HepG2 (cell line): Measurements from ENCODE around the gene SCAF4. TPM values are rescaled to one million over a fixed set of nuclear protein-coding genes. Genes with fewer than 3 reads are reported as not detected.
"Not testable (repeated sequence)": the region's sequence is repeated elsewhere in the genome, so short reads cannot be mapped to it uniquely, and the experiment has no call there.

ENCODE experiments used
- ATAC-seq: fragments of 200-7000 bp; cut with Tn5 transposase; 3 replicates; pipeline ENCODE4 v1.9.1; 2020; ENCODE audit warnings: mild to moderate bottlenecking, moderate library complexity
- BruUV-seq: library from RNA; stranded (reverse); fragments of 400-500 nt; replicated peaks from 2 replicates; lab custom pipeline; 2021; lab: Mats Ljungman, UMichigan
- CTCF ChIA-PET: fragments of 300-600 bp; formaldehyde crosslinking; extraction: SDS; loops from one replicate; lab custom pipeline; 2021; ENCODE audit warnings: low total read pairs, inconsistent platforms, low intra/inter-chr PET ratio; lab: Yijun Ruan, JAX
- POLR2A ChIA-PET: fragments of 350-600 bp; sonication (Branson Sonifier 250); formaldehyde crosslinking; loops from one replicate; lab custom pipeline; 2020; ENCODE audit warnings: antibody characterized with exemption, inconsistent platforms; lab: Yijun Ruan, JAX
- DNase-seq: peaks from one replicate; pipeline ENCODE4 v3.0.0-alpha.2; 2015; ENCODE audit warnings: low spot score
- FAIRE-seq: peaks from 3 replicates; lab custom pipeline; 2011; peaks lifted over from hg19 to GRCh38; lab: Jason Lieb, UNC
- H2AFZ ChIP-seq: one replicate; pipeline ENCODE4 v1.6.1; 2011; ENCODE audit warnings: low read length, inconsistent platforms
- H3K27ac ChIP-seq: fragments of 300-600 bp; 3 replicates; pipeline ENCODE4 v1.8.0; 2011; ENCODE audit warnings: mixed run types, mild to moderate bottlenecking, mixed read lengths, low read length, inconsistent platforms; ENCODE audit not compliant: insufficient read depth; ENCODE audit errors: extremely low read length
- H3K27me3 ChIP-seq, 2 experiments: fragments of 200-600 bp in 1 of 2; 2 replicates in 1 of 2; 3 replicates in 1 of 2; pipeline versions ENCODE4 v1.6.0 to v1.8.0; 2011; ENCODE audit warnings: low read length in 2 of 2, mild to moderate bottlenecking in 2 of 2, moderate library complexity in 2 of 2, inconsistent platforms in 1 of 2; ENCODE audit not compliant: insufficient read depth in 2 of 2, control insufficient read depth in 1 of 2
- H3K36me3 ChIP-seq, 2 experiments: fragments of 200-600 bp in 1 of 2; replicated peaks in 1 of 2; 2 replicates in 1 of 2; 3 replicates in 1 of 2; pipeline versions ENCODE4 v1.5.1 to v1.8.0; 2011; ENCODE audit warnings: low read length in 2 of 2, inconsistent platforms in 1 of 2; ENCODE audit not compliant: insufficient read depth in 2 of 2, control insufficient read depth in 1 of 2
- H3K4me1 ChIP-seq: 2 replicates; pipeline ENCODE4 v1.5.1; 2012; ENCODE audit warnings: low read length, inconsistent platforms; ENCODE audit not compliant: insufficient read depth
- H3K4me2 ChIP-seq: 2 replicates; pipeline ENCODE4 v1.6.0; 2011; ENCODE audit warnings: low read depth, low read length, inconsistent platforms
- H3K4me3 ChIP-seq, 3 experiments: fragments of 200-600 bp in 1 of 3; sonication (generic), shearing (Covaris generic) in 1 of 3; replicated peaks in 1 of 3; 2 replicates each; pipeline ENCODE4 v1.5.1; 2011 to 2016; ENCODE audit warnings: low read length in 3 of 3, inconsistent platforms in 2 of 3, low read depth in 2 of 3, mild to moderate bottlenecking in 2 of 3, control low read depth in 1 of 3, mixed read lengths in 1 of 3; ENCODE audit not compliant: insufficient read depth in 1 of 3
- H3K79me2 ChIP-seq: one replicate; pipeline ENCODE4 v1.6.1; 2011; ENCODE audit warnings: low read length, inconsistent platforms; ENCODE audit not compliant: insufficient read depth
- H3K9ac ChIP-seq: 2 replicates; pipeline ENCODE4 v1.6.0; 2011; ENCODE audit warnings: mild to moderate bottlenecking, low read depth, low read length, inconsistent platforms; ENCODE audit not compliant: insufficient read depth
- H3K9me3 ChIP-seq: 2 replicates; pipeline ENCODE4 v1.5.1; 2012; ENCODE audit warnings: mild to moderate bottlenecking, low read length
- H4K20me1 ChIP-seq: 2 replicates; pipeline ENCODE4 v1.6.0; 2011; ENCODE audit warnings: inconsistent platforms, mild to moderate bottlenecking, low read length, moderate library complexity; ENCODE audit not compliant: insufficient read depth
- MAFF ChIP-seq: IDR thresholded peaks from 2 replicates; pipeline ENCODE4 v1.6.1; 2011; ENCODE audit warnings: low read depth, low read length, improper control_type of control experiment
- MAFK ChIP-seq, 2 experiments: IDR thresholded peaks in 1 of 2; conservative IDR thresholded peaks in 1 of 2; 2 replicates each; pipeline ENCODE4 v1.6.1; 2011; ENCODE audit warnings: improper control_type of control experiment in 2 of 2, low read length in 2 of 2
- NFE2L2 ChIP-seq: fragments of 150-350 bp; IDR thresholded peaks from 2 replicates; pipeline ENCODE4 v1.6.1; 2014; ENCODE audit warnings: low read length
- NFYB ChIP-seq: sonication (generic); formaldehyde crosslinking; IDR thresholded peaks from 2 replicates; pipeline ENCODE4 v1.4.0; 2020; ENCODE audit warnings: missing genetic modification reagents
- ZNF121 ChIP-seq: sonication (generic); formaldehyde crosslinking; IDR thresholded peaks from 2 replicates; pipeline ENCODE4 v1.5.0; 2020; ENCODE audit warnings: mild to moderate bottlenecking, missing genetic modification reagents
- WGBS: methylation state at CpG from one replicate; pipeline ENCODE4 v1.1.6; 2017; ENCODE audit warnings: low lambda C conversion rate; 5-methylcytosine and 5-hydroxymethylcytosine counted together
- in situ Hi-C: cut with HindIII; loops from 2 replicates; pipeline ENCODE4 v1.10.0; 2017; ENCODE audit warnings: low pct_unique_long_range_greater_than_20kb; ENCODE audit not compliant: extremely low pct_ligation_motif_present
- intact Hi-C: fragments of 100-400 bp; cut with micrococcal nuclease; formaldehyde crosslinking; loops from one replicate; pipeline ENCODE4 v1.10.0; 2022; ENCODE audit not compliant: unreplicated experiment
- polyA plus RNA-seq, 8 experiments: library from polyadenylated mRNA; depleted of rRNA in 3 of 8; stranded (reverse) in 7 of 8; unstranded in 1 of 8; fragments of >200 nt; fragmentation: Illumina TruSeq in 4 of 8; extraction: Trizol in 4 of 8; gene quantifications; 2 replicates each; pipeline versions ENCODE4 v1.2.1 to v1.2.3, GENCODE V29; 2011 to 2016; ENCODE audit warnings: low read depth in 4 of 8, missing spikeins in 1 of 8, mixed read lengths in 1 of 8; ENCODE audit not compliant: insufficient read depth in 1 of 8
- total RNA-seq, 5 experiments: library from RNA; depleted of rRNA; stranded (reverse); fragments of >200 nt; fragmentation: Illumina TruSeq; extraction: Trizol; gene quantifications; 2 replicates each; pipeline ENCODE4 v1.2.3, GENCODE V29; 2016; ENCODE audit warnings: low read depth in 1 of 5

SCAF4 gene
- total and polyA plus RNA-seq, 2 of the 13 experiments (the other 11 are each of a cell fraction or from before 2014, with no cell fraction given): 9.1 to 11.5 TPM

DNA sequence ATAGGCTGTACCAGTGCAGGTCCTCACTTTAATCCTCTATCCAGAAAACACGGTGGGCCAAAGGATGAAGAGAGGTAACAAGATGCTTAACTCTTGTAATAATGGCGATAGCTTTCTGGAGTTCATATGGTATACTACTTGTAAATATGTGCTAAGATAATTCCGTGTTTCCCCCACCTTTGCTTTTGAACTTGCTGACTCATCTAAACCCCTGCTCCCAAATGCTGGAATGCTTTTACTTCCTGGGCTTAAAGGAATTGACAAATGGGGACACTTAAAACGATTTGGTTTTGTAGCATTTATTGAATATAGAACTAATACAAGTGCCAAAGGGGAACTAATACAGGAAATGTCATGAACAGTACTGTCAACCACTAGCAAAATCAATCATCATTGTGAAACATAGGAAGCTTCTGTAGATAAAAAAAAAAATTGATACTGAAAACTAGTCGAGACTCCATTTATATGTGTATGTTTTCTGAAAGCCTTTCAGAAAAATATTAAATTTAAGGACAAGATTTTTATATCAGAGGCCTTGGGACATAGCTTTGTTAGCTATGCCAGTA is 65.4 kb downstream of the SCAF4 start:
- no TSS peak for BruUV-seq
- ChIA-PET POLR2A (no interaction called here), CTCF (no interaction called here)
- ATAC-seq (no peak), DNase-seq (no peak), FAIRE-seq (no peak)
- no peak overlapping the region for H3K4me3 ChIP-seq
- no peak overlapping the region for H3K4me2 ChIP-seq
- no peak overlapping the region for H3K27ac ChIP-seq
- H3K9me3 ChIP-seq: no peaks in the 10 kb centered on the region
- peaks cover 22% of the 10 kb centered on the region for H4K20me1 ChIP-seq
- peaks cover 50% of the 10 kb centered on the region for H3K4me1 ChIP-seq
- WGBS: 92% methylated on average over 5 of the region's 5 CpGs
- H3K36me3 ChIP-seq: peaks cover 11 to 53% of the 10 kb centered on the region in 2 experiments
- no peaks in the 10 kb centered on the region; a peak in 1 of 5 replicates for H3K27me3 ChIP-seq
- peaks cover 37% of the 10 kb centered on the region for H3K79me2 ChIP-seq
- no peak overlapping the region for H3K9ac ChIP-seq
- peak; percentile 85 to 91 for TF ChIP-seq MAFK (conservative IDR thresholded peaks at IDR 0.05 in 1 of 2, IDR thresholded peaks at IDR 0.05 in 1 of 2; ENCODE audit: low read length in 2 of 2)
- TF ChIP-seq MAFF: peak; percentile 87
- TF ChIP-seq NFE2L2: peak; percentile 32; the same call in 1 of the 2 replicates
- no peak for TF ChIP-seq NFYB (CRISPR knock-in tag)
- intact Hi-C loops: loop anchor here (5.0 to 10.0 kb wide), 2 partner anchors 48 to 66 kb away; partner anchors contain the start of gene SCAF4
- H2AFZ ChIP-seq: no peak overlapping the region
- in situ Hi-C loops: no loop called here

- intact Hi-C loops: loop anchor here (5.0 to 10.0 kb wide), 2 partner anchors 49 to 66 kb away; partner anchors contain the start of gene SCAF4
- WGBS: 100% methylated on average over 4 of the region's 4 CpGs
- in situ Hi-C loops, H3K4me2 ChIP-seq, FAIRE-seq, H3K27ac ChIP-seq, H3K9me3 ChIP-seq, H2AFZ ChIP-seq, CTCF ChIA-PET, H3K4me3 ChIP-seq, ATAC-seq, DNase-seq, H3K9ac ChIP-seq, H3K27me3 ChIP-seq, BruUV-seq, POLR2A ChIA-PET: not testable (repeated sequence)
- H4K20me1 ChIP-seq: peaks cover 29% of the 10 kb centered on the region
- H3K4me1 ChIP-seq: peaks cover 56% of the 10 kb centered on the region
- peaks cover 10 to 50% of the 10 kb centered on the region in 2 experiments for H3K36me3 ChIP-seq
- H3K79me2 ChIP-seq: peaks cover 42% of the 10 kb centered on the region
- peak; percentile 47; the same call in 1 of the 2 replicates for TF ChIP-seq ZNF121
Measured at GRCh38 chr21:31665869-31666268, 66.0 kb downstream of the SCAF4 start.
